Dendritic cell treated with granulocyte-macrophage colony-stimulating factor and Interleukin-4, amounts not matched to agents 40 ng/mL and 50 ng/mL, for 4 days (primary cell): ENCODE data around the gene MSI2.

ENCODE experiments used
- H3K27ac Mint-ChIP-seq: one replicate; pipeline ENCODE4 v1.8.0; 2022; ENCODE audit warnings: mild to moderate bottlenecking, mixed read lengths
- H3K27me3 Mint-ChIP-seq: one replicate; pipeline ENCODE4 v1.8.0; 2022; ENCODE audit warnings: mild to moderate bottlenecking, mixed read lengths
- H3K36me3 Mint-ChIP-seq: one replicate; pipeline ENCODE4 v1.8.0; 2022; ENCODE audit warnings: low read depth, mixed read lengths
- H3K4me1 Mint-ChIP-seq: one replicate; pipeline ENCODE4 v1.8.0; 2022; ENCODE audit warnings: low read depth, mixed read lengths
- H3K4me3 Mint-ChIP-seq: one replicate; pipeline ENCODE4 v1.8.0; 2022; ENCODE audit warnings: mild to moderate bottlenecking, moderate library complexity, mixed read lengths
- H3K9me3 Mint-ChIP-seq: one replicate; pipeline ENCODE4 v1.8.0; 2022; ENCODE audit warnings: mixed read lengths
- intact Hi-C: fragments of 100-400 bp; cut with micrococcal nuclease; formaldehyde crosslinking; loops from one replicate; pipeline ENCODE4 v1.15.0; 2022

The MSI2 gene

GRCh38 chr17:57352665-57353175 is 96.4 kb downstream of the MSI2 start:
- intact Hi-C loops, result no loop called here

GRCh38 chr17:57354673-57355072 is 98.3 kb downstream of the MSI2 start:
- H3K36me3 Mint-ChIP-seq, result no peaks in the 10 kb centered on the region
- intact Hi-C loops, result no loop called here
- peaks cover 14% of the 10 kb centered on the region for H3K4me1 Mint-ChIP-seq
- no peaks in the 10 kb centered on the region for H3K9me3 Mint-ChIP-seq
- no peak overlapping the region for H3K4me3 Mint-ChIP-seq
- H3K27me3 Mint-ChIP-seq, result peaks cover 9% of the 10 kb centered on the region
- no peak overlapping the region for H3K27ac Mint-ChIP-seq

More at GRCh38 chr17:57352665-57353175, 96.4 kb downstream of the MSI2 start:
- Mint-ChIP-seq H3K4me1 (peaks cover 12% of the 10 kb centered on the region), H3K36me3 (peaks cover 12% of the 10 kb centered on the region), H3K4me3 (no peak overlapping the region), H3K27me3 (peaks cover 7% of the 10 kb centered on the region), H3K27ac (no peak overlapping the region), H3K9me3 (no peaks in the 10 kb centered on the region)

GRCh38 chr17:57355090-57355859 is 99.0 kb downstream of the MSI2 start:
- Mint-ChIP-seq H3K27ac (no peak overlapping the region), H3K4me3 (no peak overlapping the region), H3K27me3 (peaks cover 9% of the 10 kb centered on the region), H3K36me3 (no peaks in the 10 kb centered on the region), H3K4me1 (peaks cover 14% of the 10 kb centered on the region), H3K9me3 (no peaks in the 10 kb centered on the region)
- intact Hi-C loops, result no loop called here

GRCh38 chr17:57356153-57356718 is 99.9 kb downstream of the MSI2 start:
- Mint-ChIP-seq H3K4me3 (no peak overlapping the region), H3K4me1 (peaks cover 14% of the 10 kb centered on the region), H3K9me3 (no peaks in the 10 kb centered on the region), H3K36me3 (no peaks in the 10 kb centered on the region), H3K27ac (no peak overlapping the region), H3K27me3 (peaks cover 9% of the 10 kb centered on the region)
- intact Hi-C loops, result no loop called here

GRCh38 chr17:57356719-57357391 is 100.5 kb downstream of the MSI2 start:
- Mint-ChIP-seq H3K27me3 (peaks cover 9% of the 10 kb centered on the region), H3K9me3 (no peaks in the 10 kb centered on the region), H3K36me3 (no peaks in the 10 kb centered on the region), H3K27ac (no peak overlapping the region), H3K4me3 (no peak overlapping the region), H3K4me1 (peaks cover 14% of the 10 kb centered on the region)
- intact Hi-C loops, result no loop called here

- peaks cover 14% of the 10 kb centered on the region for H3K4me1 Mint-ChIP-seq
- no peaks in the 10 kb centered on the region for H3K9me3 Mint-ChIP-seq
- intact Hi-C loops, result no loop called here
- no peak overlapping the region for H3K4me3 Mint-ChIP-seq
- H3K36me3 Mint-ChIP-seq, result no peaks in the 10 kb centered on the region
- H3K27me3 Mint-ChIP-seq, result peaks cover 9% of the 10 kb centered on the region
- no peak overlapping the region for H3K27ac Mint-ChIP-seq
Measured at GRCh38 chr17:57357392-57357784, 101.1 kb downstream of the MSI2 start.

- Mint-ChIP-seq H3K27ac (no peak overlapping the region), H3K27me3 (peaks cover 9% of the 10 kb centered on the region), H3K9me3 (no peaks in the 10 kb centered on the region), H3K4me1 (peaks cover 14% of the 10 kb centered on the region), H3K4me3 (no peak overlapping the region), H3K36me3 (no peaks in the 10 kb centered on the region)
- intact Hi-C loops, result no loop called here
Measured at GRCh38 chr17:57357830-57358430, 101.6 kb downstream of the MSI2 start.

GRCh38 chr17:57360266-57360665 is 103.9 kb downstream of the MSI2 start:
- peaks cover 17% of the 10 kb centered on the region for H3K4me1 Mint-ChIP-seq
- no peak overlapping the region for H3K27ac Mint-ChIP-seq
- H3K36me3 Mint-ChIP-seq, result no peaks in the 10 kb centered on the region
- H3K4me3 Mint-ChIP-seq, result no peak overlapping the region
- H3K27me3 Mint-ChIP-seq, result peaks cover 9% of the 10 kb centered on the region
- H3K9me3 Mint-ChIP-seq, result no peaks in the 10 kb centered on the region
- intact Hi-C loops, result no loop called here

GRCh38 chr17:57362797-57363556 is 106.7 kb downstream of the MSI2 start:
- H3K4me3 Mint-ChIP-seq, result no peak overlapping the region
- H3K36me3 Mint-ChIP-seq, result no peaks in the 10 kb centered on the region
- H3K27me3 Mint-ChIP-seq, result peaks cover 3% of the 10 kb centered on the region
- H3K9me3 Mint-ChIP-seq, result no peaks in the 10 kb centered on the region
- H3K27ac Mint-ChIP-seq, result no peak overlapping the region
- intact Hi-C loops, result no loop called here
- peaks cover 8% of the 10 kb centered on the region for H3K4me1 Mint-ChIP-seq

- peaks cover 8% of the 10 kb centered on the region for H3K4me1 Mint-ChIP-seq
- H3K27ac Mint-ChIP-seq, result no peak overlapping the region
- intact Hi-C loops, result no loop called here
- H3K36me3 Mint-ChIP-seq, result no peaks in the 10 kb centered on the region
- H3K9me3 Mint-ChIP-seq, result no peaks in the 10 kb centered on the region
- H3K27me3 Mint-ChIP-seq, result peaks cover 2% of the 10 kb centered on the region
- H3K4me3 Mint-ChIP-seq, result no peak overlapping the region
Measured at GRCh38 chr17:57363580-57363979, 107.3 kb downstream of the MSI2 start.

GRCh38 chr17:57363998-57364643 is 107.8 kb downstream of the MSI2 start:
- no peaks in the 10 kb centered on the region for H3K36me3 Mint-ChIP-seq
- H3K4me3 Mint-ChIP-seq, result no peak overlapping the region
- peaks cover 11% of the 10 kb centered on the region for H3K4me1 Mint-ChIP-seq
- no peaks in the 10 kb centered on the region for H3K9me3 Mint-ChIP-seq
- H3K27ac Mint-ChIP-seq, result no peak overlapping the region
- intact Hi-C loops, result no loop called here
- peaks cover 2% of the 10 kb centered on the region for H3K27me3 Mint-ChIP-seq

- Mint-ChIP-seq H3K36me3 (no peaks in the 10 kb centered on the region), H3K27me3 (peaks cover 2% of the 10 kb centered on the region), H3K27ac (no peak overlapping the region), H3K9me3 (no peaks in the 10 kb centered on the region), H3K4me3 (no peak overlapping the region), H3K4me1 (peaks cover 16% of the 10 kb centered on the region)
- intact Hi-C loops, result no loop called here
Measured at GRCh38 chr17:57365420-57365819, 109.1 kb downstream of the MSI2 start.

GRCh38 chr17:57366177-57366557 is 109.8 kb downstream of the MSI2 start:
- intact Hi-C loops, result no loop called here
- Mint-ChIP-seq H3K4me1 (peaks cover 16% of the 10 kb centered on the region), H3K4me3 (no peak overlapping the region), H3K27ac (no peak overlapping the region), H3K36me3 (no peaks in the 10 kb centered on the region), H3K27me3 (peaks cover 2% of the 10 kb centered on the region), H3K9me3 (no peaks in the 10 kb centered on the region)
